Measurements from ENCODE around the gene KLK6.

DNA sequence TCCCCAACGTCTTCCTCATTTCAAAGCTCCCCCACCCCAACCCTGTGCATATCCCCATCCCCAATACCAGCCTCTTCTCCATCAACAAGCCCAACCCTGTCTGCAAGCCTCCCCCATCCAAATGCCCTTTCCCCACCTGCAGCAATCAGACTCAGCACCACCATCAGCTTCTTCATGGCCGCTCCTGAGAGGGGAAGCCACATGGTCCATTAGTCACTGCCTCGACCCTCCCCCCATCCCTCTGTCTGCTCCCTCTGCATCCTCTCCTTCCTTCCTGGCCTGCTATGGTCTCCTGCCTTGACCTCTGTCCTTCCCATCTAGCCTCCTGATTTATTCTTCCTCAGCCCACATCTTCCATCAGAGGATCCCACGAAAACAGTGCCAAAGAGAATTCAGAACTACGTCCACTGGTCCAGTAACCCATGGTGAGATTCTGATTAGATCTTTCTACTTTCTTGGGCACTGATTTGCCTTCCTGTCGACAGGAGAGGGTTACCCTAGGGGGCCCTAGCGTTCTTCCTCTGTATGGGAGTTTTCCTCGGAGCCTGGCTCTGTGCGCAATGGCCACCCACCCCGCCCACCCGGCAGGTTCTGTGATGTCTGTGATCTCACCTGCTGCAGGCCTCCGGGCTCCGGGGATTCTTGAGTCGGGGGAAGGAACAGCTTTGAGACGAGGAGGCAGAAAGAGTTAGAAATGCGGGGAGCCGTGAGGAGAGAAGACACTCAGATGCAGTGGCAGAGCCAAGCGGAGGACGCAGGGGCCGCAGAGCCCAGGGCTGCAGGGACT is 1.3 kb downstream of the KLK6 start:
- no peak for TF ChIP-seq CTCF (IDR thresholded peaks at IDR 0.05)
- no peak for TF ChIP-seq POLR2A (IDR thresholded peaks at IDR 0.05)

Data from thyroid gland (tissue), 4 donors.